Astrocyte of the hippocampus (primary cell): ENCODE data around the gene SLC26A6.

ENCODE experiments used
- DNase-seq: peaks from one replicate; pipeline ENCODE4 v3.0.0; 2011; ENCODE audit warnings: low read depth, low spot score

The SLC26A6 gene

DNA sequence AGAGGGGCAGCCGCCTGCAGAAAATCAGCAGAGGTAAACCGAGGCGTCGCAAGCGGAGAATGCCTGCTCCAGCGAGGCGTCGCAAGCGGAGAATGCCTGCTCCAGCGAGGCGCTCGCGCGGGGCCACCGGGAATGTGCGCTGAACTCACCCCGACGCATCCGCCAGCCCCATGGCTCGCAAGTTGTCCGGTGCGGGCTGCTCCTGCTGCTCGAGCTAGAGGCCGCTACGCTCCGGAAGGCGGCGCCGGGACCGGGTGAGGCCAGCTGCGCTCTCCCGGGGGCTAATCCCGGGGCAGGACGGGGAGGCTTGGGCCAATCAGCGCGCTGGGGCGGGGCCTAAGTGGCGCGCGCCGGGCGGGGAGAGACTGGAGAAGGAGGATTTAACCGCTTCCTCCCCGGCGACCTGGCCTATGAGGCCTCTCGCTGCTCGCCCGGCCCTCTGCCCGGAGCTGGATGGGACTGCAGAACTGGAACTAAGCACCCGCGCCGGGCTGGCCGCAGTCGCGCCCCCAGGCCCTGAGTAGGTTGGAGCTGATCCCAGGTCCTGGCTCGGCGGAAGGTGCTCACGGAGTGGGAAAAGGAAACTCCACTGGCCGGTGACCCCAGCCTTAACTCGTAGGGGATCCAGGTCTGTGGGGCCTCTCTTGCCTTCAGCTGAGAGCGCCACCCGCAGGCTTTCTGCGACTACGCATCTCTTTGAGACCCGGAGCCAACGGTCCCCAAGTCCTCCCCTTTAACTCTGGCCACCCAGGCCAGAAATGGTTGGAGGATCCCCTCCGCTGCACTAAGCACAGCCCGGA, at the start of gene SLC26A6:
Gene SLC26A6 (minus strand): TSS at position 240 of the 800 bp plus-strand sequence. CDS start 68 bp downstream, at position 172.
- peak; percentile 99 for DNase-seq

DNA sequence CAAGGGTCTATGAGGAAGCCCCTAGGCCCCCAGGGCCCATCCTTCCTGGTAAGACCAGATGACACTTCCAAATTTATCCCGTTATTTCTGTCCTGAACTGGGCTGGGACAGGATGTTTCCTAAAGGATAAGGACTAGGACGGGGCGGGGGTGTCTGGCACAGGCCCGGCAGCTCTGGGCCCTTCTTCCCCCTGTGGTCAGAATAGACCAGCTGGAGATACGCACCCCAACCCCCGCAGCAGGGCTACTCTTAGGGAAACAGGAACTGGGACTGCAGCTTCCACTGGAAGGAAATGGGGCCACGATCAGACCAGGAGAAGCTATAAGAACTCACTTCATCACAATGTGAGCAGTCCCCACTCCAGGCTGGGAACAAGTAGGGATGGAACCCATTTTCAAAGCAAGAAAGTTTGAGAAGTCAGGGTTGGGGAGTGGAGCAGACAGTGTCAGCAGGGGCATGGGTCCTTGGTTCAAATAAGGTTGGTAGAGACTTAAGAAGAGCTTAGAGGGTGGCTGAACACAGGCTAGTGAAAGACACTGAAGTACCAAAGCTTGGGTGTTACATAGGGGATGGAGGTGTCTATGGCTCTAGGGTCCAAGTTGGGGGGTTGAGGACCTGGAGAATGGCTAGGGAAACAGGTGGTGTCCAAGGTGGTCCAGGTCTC, 49.4 kb upstream of the SLC26A6 start:
- DNase-seq: no peak

DNA sequence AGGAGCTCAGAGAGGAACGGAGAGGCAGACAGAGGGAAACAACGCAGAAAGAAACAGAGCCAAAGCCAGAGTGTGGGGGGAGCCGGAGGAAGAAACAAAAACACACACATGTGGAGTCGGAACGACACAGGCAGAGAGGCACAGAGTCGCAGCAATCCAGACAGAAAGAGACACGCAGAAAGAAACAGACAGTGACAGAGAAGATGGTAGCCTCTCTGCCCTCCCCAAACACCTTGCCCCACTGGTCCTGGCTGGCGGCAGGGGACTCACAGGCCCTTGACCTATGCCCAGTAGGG, 48.7 kb upstream of the SLC26A6 start:
- DNase-seq: no peak

DNA sequence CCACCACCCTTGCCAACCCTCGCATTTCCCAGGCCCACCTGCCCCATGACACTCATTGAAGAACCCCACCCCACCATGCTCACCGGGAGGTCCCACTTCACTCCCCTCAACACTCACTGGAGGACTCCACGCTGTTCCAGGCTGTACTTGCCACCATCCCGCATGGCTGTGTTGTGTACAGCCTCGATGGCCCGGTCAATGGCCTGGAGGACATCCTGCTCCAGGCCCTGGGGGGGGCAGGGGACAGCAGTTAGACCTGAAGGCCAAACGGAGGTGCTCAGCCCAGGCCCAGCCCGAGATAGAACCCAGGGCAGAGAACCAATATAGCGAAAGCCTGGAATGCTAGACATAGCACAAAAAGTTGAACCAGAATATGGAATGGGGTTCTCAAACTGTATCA, 47.5 kb upstream of the SLC26A6 start:
- no peak for DNase-seq

GRCh38 chr3:48681974-48682610, 46.8 kb upstream of the SLC26A6 start:
- no peak for DNase-seq

GRCh38 chr3:48681541-48681880, 46.2 kb upstream of the SLC26A6 start:
- DNase-seq: no peak

GRCh38 chr3:48680811-48681540, 45.7 kb upstream of the SLC26A6 start:
- DNase-seq: no peak

GRCh38 chr3:48679411-48680391, 44.4 kb upstream of the SLC26A6 start:
- DNase-seq: no peak

DNA sequence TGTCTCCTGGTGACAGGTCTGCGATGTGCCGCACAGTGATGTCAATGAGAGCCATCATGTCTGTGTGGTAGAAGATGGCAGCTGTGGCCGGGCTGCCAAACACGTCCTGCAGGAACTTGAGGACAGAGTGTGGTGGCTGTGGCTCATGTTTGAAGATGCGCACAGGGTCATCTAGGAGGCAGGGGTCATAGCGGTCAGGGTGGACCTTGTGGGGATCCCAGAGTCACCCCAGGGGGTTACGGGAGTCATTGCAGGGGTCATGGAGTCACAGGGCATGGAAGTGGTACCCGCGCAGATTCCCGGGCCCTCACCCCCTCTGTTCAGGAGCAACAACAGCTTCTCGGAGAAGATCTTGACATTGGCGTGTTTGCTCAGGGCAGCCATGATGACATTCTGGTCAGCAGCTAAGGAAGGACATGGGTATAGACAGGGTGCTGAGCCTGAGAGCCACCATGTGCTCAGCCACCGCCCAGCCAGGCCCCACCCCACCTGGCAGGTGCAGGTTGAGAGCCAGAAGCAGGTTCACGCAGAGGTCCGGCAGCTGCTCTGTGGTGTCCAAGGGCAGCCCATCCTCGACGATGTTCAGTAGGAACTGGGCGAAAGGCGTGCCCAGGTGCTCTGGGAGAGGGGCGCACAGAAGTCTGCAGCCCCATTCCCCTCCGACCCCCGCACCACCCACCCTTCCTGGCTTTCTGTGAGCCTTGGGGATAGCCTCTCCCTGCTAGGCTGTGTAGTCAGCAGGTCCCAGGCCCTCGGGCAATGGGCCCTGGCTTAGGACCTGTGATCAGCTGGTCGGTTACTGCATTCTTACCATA, 43.5 kb upstream of the SLC26A6 start:
- no peak for DNase-seq

GRCh38 chr3:48678056-48678455, 42.8 kb upstream of the SLC26A6 start:
- DNase-seq: peak; percentile 43

DNA sequence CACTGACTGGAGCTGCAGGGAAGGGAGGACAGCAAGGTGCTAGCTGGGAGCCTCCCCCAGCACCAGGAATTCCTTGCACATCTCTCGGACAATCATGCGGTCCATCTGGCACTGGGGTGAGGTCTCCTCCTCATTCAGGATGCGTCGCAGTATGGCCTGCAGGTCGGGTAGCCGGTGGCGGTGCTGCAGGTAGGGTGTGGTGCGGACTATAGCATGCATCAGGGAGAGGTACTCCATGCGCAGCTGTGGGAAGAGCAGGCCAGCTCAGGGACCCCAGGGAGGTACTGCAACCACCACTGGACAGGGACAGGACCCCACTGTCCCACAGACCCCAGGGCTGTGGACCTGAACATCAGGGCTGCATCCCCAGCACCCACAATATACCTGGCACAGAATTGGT, 39.2 kb upstream of the SLC26A6 start:
- no peak for DNase-seq

- DNase-seq: no peak
These were observed 37.3 kb upstream of the SLC26A6 start for GRCh38 chr3:48672522-48672921.

DNA sequence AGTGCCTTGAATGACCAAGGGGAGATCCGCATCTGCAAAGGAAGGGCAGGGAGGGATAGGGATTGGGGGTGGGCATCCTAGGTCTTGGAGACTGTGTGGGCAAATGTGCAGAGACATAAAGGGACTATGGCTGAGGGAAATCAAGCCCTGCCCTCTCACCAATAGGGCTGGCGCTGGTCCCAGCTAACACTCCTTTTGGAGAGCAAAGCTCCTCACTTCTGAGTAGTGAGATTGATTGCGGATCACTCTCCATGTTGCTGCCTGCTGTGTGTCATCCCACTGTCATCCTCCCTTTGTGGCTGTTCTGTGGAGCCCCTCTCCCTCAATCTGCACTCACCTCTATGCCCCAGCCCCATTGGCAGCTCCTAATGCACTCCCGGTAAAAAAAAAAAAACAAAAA, 29.7 kb upstream of the SLC26A6 start:
- no peak for DNase-seq

GRCh38 chr3:48664313-48664644, 29.0 kb upstream of the SLC26A6 start:
- no peak for DNase-seq

GRCh38 chr3:48663489-48664312, 28.4 kb upstream of the SLC26A6 start:
- DNase-seq: peak; percentile 99

DNA sequence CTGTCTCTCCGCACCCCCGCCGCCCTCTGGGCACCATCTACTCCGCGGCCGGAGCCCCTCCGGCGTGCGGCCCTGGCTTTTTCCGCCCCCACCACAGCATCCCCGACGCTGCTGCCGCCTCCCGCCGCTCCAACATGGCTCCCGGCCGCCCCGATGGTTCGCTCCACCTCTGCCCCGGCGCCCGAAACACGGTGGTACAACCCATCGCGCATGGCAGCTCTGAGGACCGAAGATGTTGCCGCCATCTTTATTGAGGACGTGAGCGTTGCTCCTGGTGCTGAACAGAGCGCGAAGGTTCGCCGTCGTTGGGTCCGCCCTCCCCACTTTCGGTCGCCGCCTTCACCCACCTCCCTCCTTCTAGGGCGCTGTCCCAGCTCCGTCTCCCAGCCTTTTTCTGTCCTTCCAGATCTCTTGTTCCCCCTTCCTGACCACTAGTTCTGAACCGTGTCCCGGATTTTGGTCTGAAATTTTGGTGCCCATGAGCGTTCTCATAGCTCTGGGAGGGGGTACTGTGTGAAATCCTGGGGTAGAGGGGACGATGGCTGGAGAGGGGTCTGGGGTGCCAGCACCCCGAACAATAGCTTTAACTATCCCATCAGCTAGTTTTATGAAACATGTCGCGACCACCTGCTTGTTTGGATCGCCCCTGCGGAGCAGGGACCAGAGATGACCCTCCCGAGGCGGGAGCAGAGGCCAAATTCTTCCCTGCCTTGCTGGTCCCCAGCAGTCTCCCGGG, 27.7 kb upstream of the SLC26A6 start, which contains the start of gene CELSR3:
Gene CELSR3 (minus strand): TSS at position 134 of the 736 bp plus-strand sequence. CDS start 252 bp downstream, outside the sequence.
- DNase-seq: peak; percentile 96

DNA sequence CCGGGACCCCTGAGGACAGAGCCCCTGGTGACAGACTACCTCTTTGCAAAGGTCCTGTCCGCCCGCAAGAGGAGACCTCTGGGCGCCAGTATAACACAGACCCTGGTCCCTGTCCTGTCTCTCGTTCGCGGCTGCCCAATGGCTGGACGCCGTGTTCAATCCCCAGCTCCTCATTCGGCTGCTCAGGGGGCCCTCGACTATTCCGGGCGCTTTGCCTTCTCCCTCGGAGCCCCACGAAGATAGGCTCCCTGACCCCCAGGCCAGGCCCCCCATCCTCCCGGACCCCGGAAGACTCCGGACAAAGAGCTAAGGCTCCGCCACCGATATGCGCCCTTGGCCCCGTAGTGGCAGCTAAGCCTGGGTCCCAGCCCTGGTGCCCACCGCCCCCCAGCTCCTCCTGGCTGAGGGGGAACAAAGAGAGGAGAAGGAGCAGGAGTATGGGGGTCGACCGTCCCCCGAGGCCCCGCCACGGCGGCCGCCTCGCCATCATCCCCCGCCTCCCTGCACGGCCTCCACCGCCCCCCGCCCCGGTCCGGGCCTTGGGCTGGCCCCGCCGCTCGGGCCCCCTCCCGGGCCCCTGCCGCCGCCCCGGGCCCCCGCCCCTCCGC, 27.0 kb upstream of the SLC26A6 start:
- no peak for DNase-seq

- peak; percentile 83 for DNase-seq
These were observed 26.4 kb upstream of the SLC26A6 start for GRCh38 chr3:48661501-48662144.
